GM23338 (cell line): ENCODE measurements around the gene HRH4.

Experiments
- CREB1 ChIP-seq: fragments of 250-450 bp; sonication (Bioruptor Pico); IDR thresholded peaks from 2 replicates; pipeline ENCODE4 v1.5.0; 2020; ENCODE audit warnings: low read depth, mild to moderate bottlenecking, moderate library complexity
- CTCF ChIP-seq, 2 experiments: fragments of 200-600 bp in 1 of 2; sonication (generic) in 1 of 2; conservative IDR thresholded peaks; 2 replicates each; pipeline versions ENCODE4 v1.5.1 to v1.6.1; 2016 to 2017; ENCODE audit warnings: antibody characterized with exemption in 2 of 2, low read depth in 2 of 2, mild to moderate bottlenecking in 2 of 2, moderate library complexity in 1 of 2
- EZH2 ChIP-seq: fragments of 200-600 bp; sonication (generic); IDR thresholded peaks from one replicate; pipeline ENCODE4 v1.8.0; 2017; ENCODE audit warnings: antibody characterized with exemption, mild to moderate bottlenecking, low read depth; ENCODE audit not compliant: unreplicated experiment
- POLR2AphosphoS5 ChIP-seq: IDR thresholded peaks from 2 replicates; pipeline ENCODE4 v1.6.1; 2016; ENCODE audit warnings: antibody characterized with exemption, low read depth
- ZNF331 ChIP-seq: fragments of 250-450 bp; sonication (Bioruptor Pico); IDR thresholded peaks from 2 replicates; pipeline ENCODE4 v1.5.0; 2020; ENCODE audit warnings: low read depth, mild to moderate bottlenecking, moderate library complexity

GRCh38 chr18:24485681-24486080 is 25.2 kb downstream of the HRH4 start:
- TF ChIP-seq EZH2 = no peak
- TF ChIP-seq CTCF (conservative IDR thresholded peaks at IDR 0.05; ENCODE audit: low read depth in 2 of 2) = no peak
- no peak for TF ChIP-seq POLR2AphosphoS5
- TF ChIP-seq ZNF331 (CRISPR knock-in tag) = no peak
- TF ChIP-seq CREB1 (CRISPR knock-in tag) = no peak
